ENCODE data around the gene AQP3.
"Not testable (repeated sequence)": the region's sequence is repeated elsewhere in the genome, so short reads cannot be mapped to it uniquely, and the experiment has no call there.

AQP3 gene

DNA sequence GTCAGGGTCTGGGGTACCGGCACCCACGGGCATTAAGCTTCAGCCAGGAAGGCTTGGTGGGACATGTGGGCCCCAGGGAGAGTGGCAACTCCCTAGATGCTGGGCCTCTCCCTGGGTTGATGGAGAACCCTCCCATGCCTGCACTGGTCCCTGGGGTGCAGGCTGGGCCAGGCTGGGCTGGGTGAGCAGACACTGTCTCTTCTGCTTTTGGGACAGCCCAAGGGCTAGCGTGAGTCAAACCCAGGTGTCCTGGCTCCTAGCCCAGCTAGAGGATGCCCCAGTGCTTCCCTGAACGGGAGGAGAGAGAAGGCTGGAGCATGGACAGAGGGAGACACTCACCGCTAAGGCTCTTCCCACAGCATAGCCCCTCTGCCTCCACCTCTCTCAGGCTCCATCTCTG is 39.3 kb downstream of the AQP3 start:
- no peak for DNase-seq

DNA sequence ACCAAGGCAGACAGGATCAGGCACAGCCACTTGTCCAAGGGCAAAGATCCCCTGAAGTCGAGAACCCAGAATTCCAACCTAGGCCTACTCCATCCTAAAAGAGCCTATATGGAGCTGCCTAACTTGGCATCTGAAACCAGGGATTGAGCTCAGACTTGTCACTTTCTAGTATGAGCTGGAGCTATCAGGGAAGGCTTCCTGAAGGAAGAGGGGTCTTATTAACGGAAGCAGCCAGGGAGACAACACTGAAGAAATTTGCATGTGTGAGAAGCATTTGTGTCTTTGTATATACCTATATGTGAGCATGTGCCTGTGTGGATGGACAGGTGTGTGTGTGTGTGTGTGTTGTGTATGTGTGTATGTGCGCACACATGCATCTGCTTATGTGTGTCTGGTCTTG is 40.3 kb downstream of the AQP3 start:
- no peak for DNase-seq

DNA sequence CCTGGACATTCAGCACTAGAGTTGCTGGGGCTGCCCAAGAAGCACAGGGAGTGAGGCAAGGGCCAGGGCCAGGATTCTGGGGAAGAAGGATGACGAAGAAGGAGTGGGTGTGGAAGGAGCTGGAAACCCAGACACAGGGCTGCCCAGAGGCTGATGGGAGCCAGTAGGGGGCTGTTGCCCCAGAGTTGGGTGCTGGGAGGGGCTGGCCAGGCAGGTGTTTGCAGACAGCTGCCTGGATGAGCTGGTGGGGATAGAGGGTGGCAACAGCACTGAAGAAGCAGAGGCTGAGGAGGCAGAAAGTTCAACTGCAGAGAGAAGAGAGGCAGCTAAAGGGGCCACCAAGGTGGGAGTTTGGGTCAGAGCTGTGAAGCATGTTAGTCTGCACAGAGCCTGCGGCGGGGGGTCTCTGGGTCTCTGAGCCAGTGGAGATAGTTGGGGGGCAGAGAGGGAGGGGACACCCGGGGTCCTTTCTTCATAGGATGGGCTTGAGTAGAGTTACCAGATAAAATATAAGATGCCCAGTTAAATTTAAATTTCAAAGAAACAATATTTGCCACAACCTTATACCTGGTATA is 42.5 kb downstream of the AQP3 start:
- DNase-seq, result no peak

DNA sequence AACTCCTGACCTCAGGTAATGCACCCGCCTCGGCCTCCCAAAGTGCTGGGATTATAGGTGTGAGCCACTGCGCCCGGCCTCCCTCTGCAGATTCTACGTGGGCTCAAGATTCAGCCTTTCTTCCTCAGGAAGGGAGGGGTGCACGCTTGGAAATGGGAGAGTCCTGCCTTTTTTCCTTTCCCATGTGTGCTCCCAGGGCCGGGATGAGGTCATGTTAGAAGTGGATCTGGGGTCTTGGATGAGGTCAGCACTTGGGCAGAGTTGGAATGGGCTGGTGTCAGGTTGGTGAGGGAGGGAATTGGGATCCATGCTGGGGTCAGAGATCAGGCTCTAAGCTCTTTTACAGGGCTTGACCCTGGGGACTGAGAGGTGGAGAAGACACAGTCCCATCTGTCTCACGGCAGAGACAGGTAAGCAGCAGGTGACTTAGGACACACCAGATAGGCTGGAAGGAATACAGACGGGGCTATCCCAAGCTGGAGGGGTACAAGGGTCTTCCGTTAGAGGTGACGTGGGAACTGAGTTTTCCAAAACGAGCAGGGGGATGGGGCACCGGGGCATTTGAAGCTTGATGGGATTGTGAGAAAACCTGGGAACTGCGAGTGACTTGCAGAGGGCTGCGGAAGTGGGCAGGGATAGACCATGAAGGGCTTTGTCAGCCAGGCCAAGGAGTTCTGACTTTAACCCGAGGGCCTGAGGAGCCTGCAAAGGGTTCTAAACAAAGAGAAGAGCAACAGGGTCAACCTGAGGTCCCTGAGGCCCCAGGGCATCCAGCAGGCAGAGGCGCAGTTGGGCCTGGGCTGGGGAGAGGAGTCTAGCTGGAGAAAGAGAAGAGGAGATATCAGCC is 43.2 kb downstream of the AQP3 start:
- DNase-seq, result no peak

DNA sequence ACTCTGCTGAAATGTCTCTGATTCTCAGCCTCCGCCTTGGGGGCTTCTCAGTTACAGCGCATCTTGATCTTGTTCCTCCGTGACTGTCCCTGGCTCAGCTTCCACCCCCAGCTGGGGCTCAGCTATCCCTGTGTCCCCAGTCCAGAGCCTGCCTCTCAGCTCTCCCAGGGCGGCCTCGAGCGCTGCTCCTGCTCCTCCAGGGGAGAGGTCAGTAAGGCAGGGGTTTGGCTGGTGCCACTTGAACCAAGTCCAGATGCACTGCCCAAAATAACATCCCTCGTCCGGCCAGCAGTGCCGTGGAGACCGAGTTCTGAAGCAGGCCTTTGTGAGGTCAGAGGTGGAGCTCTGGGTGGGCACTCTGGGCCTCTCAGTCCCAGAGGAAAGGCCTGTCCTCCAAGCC is 45.0 kb downstream of the AQP3 start, which contains the start of gene AQP7:
TSS of gene AQP7 (minus strand) at position 198 of the 400 bp plus-strand sequence. CDS start 1,306 bp downstream, outside the sequence.
- DNase-seq, result not testable (repeated sequence)

DNA sequence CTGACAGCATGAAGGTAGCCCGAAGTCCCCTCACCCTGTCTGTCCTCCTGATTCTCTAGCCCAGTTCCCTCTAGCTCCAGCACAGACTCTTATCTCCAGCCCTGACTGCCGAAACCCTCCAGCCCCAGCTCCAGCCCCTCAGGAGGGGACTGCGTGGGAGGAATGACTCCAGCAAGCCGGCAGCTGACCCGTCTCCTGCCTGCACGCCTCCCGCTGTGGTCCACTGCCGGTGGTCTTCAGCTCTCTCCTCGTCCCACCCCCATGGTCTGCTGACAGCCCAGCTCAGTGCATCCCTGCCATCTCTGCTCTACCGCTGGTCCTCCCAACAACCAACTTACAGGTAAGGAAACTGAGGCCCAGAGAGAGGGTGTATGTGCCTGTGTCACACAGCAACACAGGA is 45.6 kb downstream of the AQP3 start:
- DNase-seq, result not testable (repeated sequence)

DNA sequence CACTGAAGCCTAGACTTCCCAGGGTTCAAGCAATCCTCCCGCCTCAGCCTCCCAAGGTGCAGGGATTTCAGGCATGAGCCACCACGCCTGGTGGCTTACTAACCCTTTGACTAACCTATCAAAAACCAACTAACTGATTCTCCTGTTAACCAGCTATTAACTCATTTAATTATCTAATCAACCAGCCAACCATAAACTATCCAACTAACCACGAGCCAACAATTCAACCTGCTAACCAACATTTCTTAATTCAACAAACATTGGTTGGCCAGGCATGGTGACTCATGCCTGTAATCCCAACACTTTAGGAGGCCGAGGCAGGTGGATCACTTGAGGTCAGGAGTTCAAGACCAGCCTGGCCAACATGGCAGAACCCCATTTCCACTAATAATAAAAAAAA is 48.3 kb downstream of the AQP3 start:
- not testable (repeated sequence) for DNase-seq

DNA sequence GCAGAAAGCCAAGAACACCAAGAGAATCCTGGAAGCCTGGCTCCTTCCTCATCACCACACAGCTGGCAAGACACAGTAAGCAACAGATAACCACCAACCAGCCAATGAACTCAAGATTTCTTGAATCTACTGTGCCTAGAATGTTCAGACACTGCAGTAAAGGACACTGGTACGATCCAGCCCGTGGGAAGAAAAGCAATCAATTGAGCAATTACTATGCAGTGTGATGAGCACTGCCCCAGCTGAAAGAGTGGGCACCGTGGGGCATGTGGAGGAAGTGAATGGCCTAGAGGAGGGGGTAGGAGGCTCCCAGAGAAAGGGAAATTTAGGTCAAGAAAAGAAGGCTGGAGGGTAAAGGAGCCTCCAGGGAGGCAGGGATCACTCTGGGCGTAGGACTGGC is 49.6 kb downstream of the AQP3 start:
- DNase-seq, result not testable (repeated sequence)

DNA sequence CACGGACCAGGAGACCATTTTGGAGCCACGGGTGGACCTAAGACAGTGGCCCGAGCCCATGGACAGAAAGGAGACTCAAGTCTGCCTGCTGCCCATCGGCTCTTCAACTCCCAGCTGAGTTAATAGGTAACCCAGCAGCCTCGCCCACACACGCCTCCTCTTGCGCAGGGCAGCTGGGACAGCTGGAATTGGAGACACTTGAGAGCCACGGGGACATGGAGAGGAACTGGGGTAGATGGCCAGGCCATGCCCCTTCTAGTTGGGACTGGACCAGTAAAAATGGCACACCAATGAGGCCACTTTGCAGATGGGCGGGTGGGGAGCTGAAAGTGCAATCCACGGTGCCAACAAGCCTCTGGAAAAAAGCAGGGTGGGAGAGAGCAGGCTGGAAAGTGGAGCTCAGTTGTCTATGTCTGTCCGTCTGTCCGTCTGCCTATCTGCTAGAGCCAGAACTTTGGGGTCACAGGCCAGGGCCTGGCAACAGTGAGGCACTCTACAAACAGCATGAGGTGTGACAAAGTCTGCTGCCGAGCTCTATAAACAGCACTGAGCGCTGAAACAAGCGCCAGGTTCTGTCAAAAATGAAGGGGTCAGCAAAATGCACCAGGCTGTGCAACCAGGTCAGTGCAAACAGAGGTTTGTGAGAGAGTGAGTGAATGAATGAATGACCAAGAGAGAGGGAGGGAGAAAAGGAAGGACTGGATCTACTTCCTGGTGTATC is 52.1 kb downstream of the AQP3 start:
- not testable (repeated sequence) for DNase-seq

DNA sequence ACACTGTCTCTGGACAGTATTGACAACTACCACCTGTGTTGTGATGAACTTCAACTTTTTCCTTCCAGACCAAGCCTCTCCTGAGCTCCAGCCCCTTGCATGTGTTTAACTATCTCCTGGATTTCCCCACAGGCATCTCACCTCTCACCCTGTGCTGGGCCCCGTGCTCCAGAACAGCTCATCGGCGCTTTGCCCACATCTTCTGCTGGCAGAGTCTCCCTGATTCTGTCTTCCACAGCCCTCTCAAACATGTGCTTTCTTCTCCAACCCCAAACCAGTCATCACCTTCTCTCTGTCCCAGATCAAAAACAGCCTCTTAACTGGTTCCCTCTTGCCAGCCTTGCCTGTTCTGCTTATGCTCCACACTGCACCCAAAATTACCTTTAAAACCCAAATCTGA is 53.4 kb downstream of the AQP3 start:
- DNase-seq, result not testable (repeated sequence)

DNA sequence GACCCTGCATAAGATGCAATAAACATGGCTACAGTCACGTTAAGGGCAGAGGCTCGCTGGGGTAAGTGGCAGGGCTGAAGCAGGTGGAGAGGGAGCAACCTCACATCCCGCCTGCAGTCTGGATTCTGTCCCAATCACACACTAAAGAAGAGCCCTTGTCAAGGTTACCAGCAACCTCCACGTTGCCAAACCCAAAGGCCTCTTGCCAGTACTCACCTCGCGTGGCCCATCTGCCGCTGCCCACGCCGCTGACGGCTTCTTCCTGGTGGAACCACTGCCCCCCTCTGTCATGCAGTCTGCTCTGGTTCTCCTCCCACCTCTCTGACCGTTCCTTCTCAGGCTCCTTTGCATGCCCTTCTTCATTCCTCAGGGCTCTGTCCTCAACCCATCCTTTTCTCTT is 53.8 kb downstream of the AQP3 start:
- no peak for DNase-seq

DNA sequence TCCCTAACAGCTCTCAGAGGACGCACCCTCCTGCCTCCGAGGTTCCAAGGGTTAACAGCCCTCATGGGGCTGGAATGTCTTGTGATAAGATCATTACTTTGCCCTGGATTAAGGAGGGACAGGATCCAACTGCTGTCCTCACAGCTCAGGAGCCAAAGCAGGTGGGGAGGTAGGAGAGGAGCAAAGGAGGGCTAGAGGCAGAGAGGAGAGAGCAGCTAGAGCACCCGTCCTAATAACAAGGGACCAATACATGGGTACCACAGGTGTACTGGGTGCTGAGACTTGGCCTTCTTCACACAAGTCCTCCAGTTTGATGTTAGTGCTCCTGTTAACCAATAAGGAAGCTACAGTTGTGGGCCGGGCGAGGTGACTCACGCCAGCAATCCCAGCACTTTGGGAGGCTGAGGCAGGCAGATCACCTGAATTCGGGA is 54.8 kb downstream of the AQP3 start:
- not testable (repeated sequence) for DNase-seq
